SU-DHL-6 (cell line): ENCODE measurements around the gene HSPB1.

ENCODE experiments used
- H2AFZ ChIP-seq: fragments of 200-600 bp; sonication (generic); 2 replicates; pipeline ENCODE4 v1.6.1; 2014; ENCODE audit warnings: low read depth, mild to moderate bottlenecking, moderate library complexity, mixed read lengths, antibody characterized with exemption, low read length; ENCODE audit not compliant: severe bottlenecking
- H3F3A ChIP-seq: fragments of 200-600 bp; shearing (Covaris generic); 2 replicates; pipeline ENCODE4 v1.6.0; 2016; ENCODE audit warnings: antibody characterized with exemption, mild to moderate bottlenecking; ENCODE audit not compliant: insufficient read depth
- H3K27ac ChIP-seq: fragments of 200-600 bp; sonication (generic); 2 replicates; pipeline ENCODE4 v1.5.1; 2016; ENCODE audit warnings: low read depth, mild to moderate bottlenecking, low read length, moderate library complexity, mixed read lengths
- H3K27me3 ChIP-seq: fragments of 200-600 bp; sonication (generic), shearing (Covaris generic); 2 replicates; pipeline ENCODE4 v1.6.0; 2014; ENCODE audit warnings: mild to moderate bottlenecking, low read length
- H3K36me3 ChIP-seq: fragments of 200-600 bp; sonication (generic); 2 replicates; pipeline ENCODE4 v1.6.1; 2014; ENCODE audit warnings: mild to moderate bottlenecking, low read length, mixed read lengths
- H3K4me2 ChIP-seq: fragments of 300-600, 200-600 bp; shearing (Covaris generic), sonication (generic); 2 replicates; pipeline ENCODE4 v1.6.0; 2014; ENCODE audit warnings: low read length, low read depth, mild to moderate bottlenecking; ENCODE audit not compliant: poor library complexity, severe bottlenecking
- H3K4me3 ChIP-seq: fragments of 200-600 bp; sonication (generic); 2 replicates; pipeline ENCODE4 v1.5.1; 2014; ENCODE audit warnings: antibody characterized with exemption, low read length, mild to moderate bottlenecking, mixed read lengths; ENCODE audit not compliant: insufficient read depth, poor library complexity, severe bottlenecking
- H3K79me2 ChIP-seq: fragments of 200-600 bp; sonication (generic); 2 replicates; pipeline ENCODE4 v1.6.1; 2014; ENCODE audit warnings: mild to moderate bottlenecking, low read length, moderate library complexity; ENCODE audit not compliant: insufficient read depth
- H3K9ac ChIP-seq: fragments of 200-600 bp; sonication (generic); 2 replicates; pipeline ENCODE4 v1.7.0; 2014; ENCODE audit warnings: mild to moderate bottlenecking, low read length
- H3K9me2 ChIP-seq: fragments of 200-600 bp; sonication (generic); replicated peaks from 2 replicates; pipeline ENCODE4 v1.6.1; 2014; ENCODE audit warnings: low read length; ENCODE audit not compliant: insufficient read depth
- H3K9me3 ChIP-seq: fragments of 200-600 bp; sonication (generic); 2 replicates; pipeline ENCODE4 v1.6.1; 2014; ENCODE audit warnings: low read length, mixed read lengths; ENCODE audit not compliant: insufficient read depth
- H4K20me1 ChIP-seq: fragments of 200-600 bp; sonication (generic); 2 replicates; pipeline ENCODE4 v1.6.1; 2014; ENCODE audit warnings: low read depth, mild to moderate bottlenecking, antibody characterized with exemption, low read length, moderate library complexity, mixed read lengths
- CTCF ChIP-seq: fragments of 200-600 bp; sonication (generic); IDR thresholded peaks from one replicate; pipeline ENCODE4 v1.5.1; 2017; ENCODE audit warnings: antibody characterized with exemption, mild to moderate bottlenecking, low read length, moderate library complexity; ENCODE audit not compliant: insufficient read depth, poor library complexity, severe bottlenecking
- EZH2phosphoT487 ChIP-seq: fragments of 200-600 bp; sonication (generic), shearing (Covaris generic); conservative IDR thresholded peaks from 2 replicates; pipeline ENCODE4 v1.6.1; 2018; ENCODE audit warnings: mild to moderate bottlenecking, antibody characterized with exemption, low read length, moderate library complexity, mixed read lengths

The HSPB1 gene

GRCh38 chr7:76329479-76329878 lies 27.0 kb downstream of the HSPB1 start:
- Histone ChIP-seq H3K27ac (no peak overlapping the region), H3K9me2 (no peaks in the 10 kb centered on the region), H3F3A (no peaks in the 10 kb centered on the region; the same call in 1 of the 2 replicates), H3K4me3 (no peak overlapping the region), H3K4me2 (no peak overlapping the region), H3K27me3 (no peaks in the 10 kb centered on the region), H3K36me3 (peaks cover 33% of the 10 kb centered on the region), H3K79me2 (peaks cover 89% of the 10 kb centered on the region), H2AFZ (no peak overlapping the region), H4K20me1 (peaks cover 59% of the 10 kb centered on the region), H3K9ac (no peak overlapping the region), H3K9me3 (no peaks in the 10 kb centered on the region)
- TF ChIP-seq CTCF = no peak
- no peak for TF ChIP-seq EZH2phosphoT487

GRCh38 chr7:76330261-76330660 lies 27.8 kb downstream of the HSPB1 start:
- H3K36me3 ChIP-seq = peaks cover 33% of the 10 kb centered on the region
- H3K27ac ChIP-seq = no peak overlapping the region
- peaks cover 62% of the 10 kb centered on the region for H4K20me1 ChIP-seq

GRCh38 chr7:76330673-76331072 lies 28.2 kb downstream of the HSPB1 start:
- Histone ChIP-seq H4K20me1 (peaks cover 62% of the 10 kb centered on the region), H3K27ac (no peak overlapping the region), H3K9me3 (no peaks in the 10 kb centered on the region), H2AFZ (no peak overlapping the region), H3K9me2 (no peaks in the 10 kb centered on the region), H3K4me3 (no peak overlapping the region), H3K79me2 (peaks cover 88% of the 10 kb centered on the region), H3K9ac (no peak overlapping the region), H3K36me3 (peaks cover 31% of the 10 kb centered on the region), H3K4me2 (no peak overlapping the region), H3K27me3 (no peaks in the 10 kb centered on the region), H3F3A (no peaks in the 10 kb centered on the region; the same call in 1 of the 2 replicates)
- no peak for TF ChIP-seq EZH2phosphoT487

More at GRCh38 chr7:76330261-76330660, 27.8 kb downstream of the HSPB1 start:
- H3K4me2 ChIP-seq = no peak overlapping the region
- peaks cover 88% of the 10 kb centered on the region for H3K79me2 ChIP-seq
- no peak for TF ChIP-seq EZH2phosphoT487
- no peak for TF ChIP-seq CTCF
- H3K9me3 ChIP-seq = no peaks in the 10 kb centered on the region
- no peak overlapping the region for H3K4me3 ChIP-seq
- no peaks in the 10 kb centered on the region for H3K9me2 ChIP-seq
- no peaks in the 10 kb centered on the region; the same call in 1 of the 2 replicates for H3F3A ChIP-seq
- H3K27me3 ChIP-seq = no peaks in the 10 kb centered on the region
- H3K9ac ChIP-seq = no peak overlapping the region
- no peak overlapping the region for H2AFZ ChIP-seq

GRCh38 chr7:76332078-76332477 lies 29.6 kb downstream of the HSPB1 start:
- no peak for TF ChIP-seq EZH2phosphoT487
- no peak for TF ChIP-seq CTCF
- Histone ChIP-seq H3K36me3 (peaks cover 23% of the 10 kb centered on the region), H2AFZ (no peak overlapping the region), H3K9ac (no peak overlapping the region), H3K4me3 (no peak overlapping the region), H3K27ac (no peak overlapping the region), H4K20me1 (peaks cover 58% of the 10 kb centered on the region), H3K79me2 (peaks cover 97% of the 10 kb centered on the region), H3K9me3 (no peaks in the 10 kb centered on the region), H3F3A (no peaks in the 10 kb centered on the region), H3K4me2 (no peak overlapping the region), H3K27me3 (no peaks in the 10 kb centered on the region), H3K9me2 (no peaks in the 10 kb centered on the region)
